Measurements from ENCODE around the gene CLEC9A.

DNA sequence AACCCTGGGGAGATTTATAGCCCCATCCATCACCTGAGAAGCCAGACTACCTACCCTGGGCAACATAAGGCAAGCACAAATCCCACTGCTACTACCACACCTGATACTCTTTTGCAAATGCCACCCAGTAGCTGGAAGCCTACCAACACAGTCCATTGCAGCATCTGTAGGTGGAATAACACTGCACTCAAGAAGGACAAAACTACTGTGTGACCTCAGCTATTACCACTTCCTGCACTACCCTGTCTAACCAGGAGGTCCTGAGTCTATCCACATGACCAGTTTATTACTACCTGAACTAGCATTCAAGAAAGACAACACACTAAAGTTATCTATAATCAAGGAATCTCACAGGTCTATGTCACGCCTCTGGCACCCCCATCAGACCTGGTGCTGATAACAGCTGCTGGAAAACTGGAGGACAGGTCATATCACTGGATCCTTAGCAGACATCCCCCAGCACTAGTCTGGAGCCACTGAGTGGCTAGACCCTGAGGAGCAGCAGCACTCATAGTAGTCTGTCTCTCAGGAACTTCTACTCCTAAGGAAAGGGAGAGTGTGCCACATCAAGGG lies 71.3 kb downstream of the CLEC9A start:
- TF ChIP-seq HDAC2 (IDR thresholded peaks at IDR 0.05): no peak
- no peak for TF ChIP-seq JUND (IDR thresholded peaks at IDR 0.05; ENCODE audit: low read depth, low read length)
- no peak for TF ChIP-seq RUNX3 (IDR thresholded peaks at IDR 0.05; ENCODE audit: low read length)
- no peak for TF ChIP-seq MYC (IDR thresholded peaks at IDR 0.05; ENCODE audit: insufficient read depth, insufficient read length, insufficient replicate concordance, low read length, severe bottlenecking)
- TF ChIP-seq, protein P1, sequence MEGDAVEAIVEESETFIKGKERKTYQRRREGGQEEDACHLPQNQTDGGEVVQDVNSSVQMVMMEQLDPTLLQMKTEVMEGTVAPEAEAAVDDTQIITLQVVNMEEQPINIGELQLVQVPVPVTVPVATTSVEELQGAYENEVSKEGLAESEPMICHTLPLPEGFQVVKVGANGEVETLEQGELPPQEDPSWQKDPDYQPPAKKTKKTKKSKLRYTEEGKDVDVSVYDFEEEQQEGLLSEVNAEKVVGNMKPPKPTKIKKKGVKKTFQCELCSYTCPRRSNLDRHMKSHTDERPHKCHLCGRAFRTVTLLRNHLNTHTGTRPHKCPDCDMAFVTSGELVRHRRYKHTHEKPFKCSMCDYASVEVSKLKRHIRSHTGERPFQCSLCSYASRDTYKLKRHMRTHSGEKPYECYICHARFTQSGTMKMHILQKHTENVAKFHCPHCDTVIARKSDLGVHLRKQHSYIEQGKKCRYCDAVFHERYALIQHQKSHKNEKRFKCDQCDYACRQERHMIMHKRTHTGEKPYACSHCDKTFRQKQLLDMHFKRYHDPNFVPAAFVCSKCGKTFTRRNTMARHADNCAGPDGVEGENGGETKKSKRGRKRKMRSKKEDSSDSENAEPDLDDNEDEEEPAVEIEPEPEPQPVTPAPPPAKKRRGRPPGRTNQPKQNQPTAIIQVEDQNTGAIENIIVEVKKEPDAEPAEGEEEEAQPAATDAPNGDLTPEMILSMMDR (IDR thresholded peaks at IDR 0.05 in 2 of 3, conservative IDR thresholded peaks at IDR 0.05 in 1 of 3; ENCODE audit: control insufficient read depth in 2 of 3, extremely low read depth in 1 of 3, insufficient read depth in 1 of 3, low read depth in 3 of 3, low read length in 3 of 3): no peak
- TF ChIP-seq, protein P2, sequence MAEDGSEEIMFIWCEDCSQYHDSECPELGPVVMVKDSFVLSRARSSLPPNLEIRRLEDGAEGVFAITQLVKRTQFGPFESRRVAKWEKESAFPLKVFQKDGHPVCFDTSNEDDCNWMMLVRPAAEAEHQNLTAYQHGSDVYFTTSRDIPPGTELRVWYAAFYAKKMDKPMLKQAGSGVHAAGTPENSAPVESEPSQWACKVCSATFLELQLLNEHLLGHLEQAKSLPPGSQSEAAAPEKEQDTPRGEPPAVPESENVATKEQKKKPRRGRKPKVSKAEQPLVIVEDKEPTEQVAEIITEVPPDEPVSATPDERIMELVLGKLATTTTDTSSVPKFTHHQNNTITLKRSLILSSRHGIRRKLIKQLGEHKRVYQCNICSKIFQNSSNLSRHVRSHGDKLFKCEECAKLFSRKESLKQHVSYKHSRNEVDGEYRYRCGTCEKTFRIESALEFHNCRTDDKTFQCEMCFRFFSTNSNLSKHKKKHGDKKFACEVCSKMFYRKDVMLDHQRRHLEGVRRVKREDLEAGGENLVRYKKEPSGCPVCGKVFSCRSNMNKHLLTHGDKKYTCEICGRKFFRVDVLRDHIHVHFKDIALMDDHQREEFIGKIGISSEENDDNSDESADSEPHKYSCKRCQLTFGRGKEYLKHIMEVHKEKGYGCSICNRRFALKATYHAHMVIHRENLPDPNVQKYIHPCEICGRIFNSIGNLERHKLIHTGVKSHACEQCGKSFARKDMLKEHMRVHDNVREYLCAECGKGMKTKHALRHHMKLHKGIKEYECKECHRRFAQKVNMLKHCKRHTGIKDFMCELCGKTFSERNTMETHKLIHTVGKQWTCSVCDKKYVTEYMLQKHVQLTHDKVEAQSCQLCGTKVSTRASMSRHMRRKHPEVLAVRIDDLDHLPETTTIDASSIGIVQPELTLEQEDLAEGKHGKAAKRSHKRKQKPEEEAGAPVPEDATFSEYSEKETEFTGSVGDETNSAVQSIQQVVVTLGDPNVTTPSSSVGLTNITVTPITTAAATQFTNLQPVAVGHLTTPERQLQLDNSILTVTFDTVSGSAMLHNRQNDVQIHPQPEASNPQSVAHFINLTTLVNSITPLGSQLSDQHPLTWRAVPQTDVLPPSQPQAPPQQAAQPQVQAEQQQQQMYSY (CRISPR knock-in tag; IDR thresholded peaks at IDR 0.05): no peak
- TF ChIP-seq EZH2 (IDR thresholded peaks at IDR 0.05; ENCODE audit: borderline replicate concordance, control insufficient read depth, low read depth, low read length): no peak

Data from GM12878 (cell line).